ENCODE results near the gene ANAPC13. TPM values are rescaled to one million over a fixed set of nuclear protein-coding genes. Genes with fewer than 3 reads are reported as not detected.

The ANAPC13 gene
- total and polyA plus RNA-seq, 2 of the 4 experiments (the other 2 are of a cell fraction) = 43.4 to 62.9 TPM

DNA sequence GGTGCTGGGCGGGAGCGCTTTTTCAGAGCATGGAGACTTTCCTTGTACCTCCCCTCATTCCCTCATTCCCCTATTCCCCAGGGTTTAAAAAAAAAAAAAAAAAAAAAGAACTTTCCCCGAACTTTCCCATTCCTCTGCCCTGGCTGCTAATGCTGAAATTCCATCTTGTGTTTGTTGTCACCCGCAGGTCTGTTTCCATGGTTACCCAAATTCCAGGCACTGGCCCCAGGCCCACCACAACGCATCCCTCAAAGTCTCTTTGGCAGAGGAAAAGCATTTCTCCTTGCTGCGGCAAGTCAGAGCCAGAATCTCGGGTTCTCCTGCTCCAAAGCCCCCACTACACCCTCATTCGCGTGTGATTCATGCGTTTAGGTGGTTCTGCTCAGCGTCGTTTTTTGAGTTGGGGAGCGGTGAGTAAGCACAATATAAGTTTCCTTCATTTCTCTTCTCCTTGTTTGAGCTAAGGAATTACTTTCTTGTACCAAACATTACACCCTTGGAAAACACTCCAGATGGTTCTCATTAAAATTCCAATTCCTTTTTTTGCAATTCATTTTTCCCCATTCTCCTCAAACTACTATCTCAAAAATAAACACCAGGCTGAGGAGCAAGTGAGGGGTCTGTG lies 21.6 kb downstream of the ANAPC13 start:
- peak overlapping the region; percentile 49 for H3K4me2 ChIP-seq (ENCODE audit: low read depth, low read length)
- peak overlapping the region; percentile 62 for H3K14ac ChIP-seq (replicated peaks; ENCODE audit: low read depth, low read length)
- peak overlapping the region; percentile 94 for H2AK9ac ChIP-seq (replicated peaks; ENCODE audit: low read depth, low read length, poor library complexity)
- no peaks in the 10 kb centered on the region for H3K9me3 ChIP-seq (ENCODE audit: control insufficient read depth, insufficient read depth, low read length)
- H3K4me3 ChIP-seq (ENCODE audit: insufficient read depth, low read depth, low read length) = no peak overlapping the region
- H3K27ac ChIP-seq (ENCODE audit: insufficient read depth, low read length) = peak overlapping the region; percentile 92
- H3K36me3 ChIP-seq (ENCODE audit: control insufficient read depth, insufficient read depth, low read length) = no peaks in the 10 kb centered on the region
- H3K79me1 ChIP-seq (ENCODE audit: low read depth in 1 of 2, low read length in 2 of 2) = peaks cover 2 to 40% of the 10 kb centered on the region in 2 experiments; a peak in 3 of 4 replicates
- peaks cover 36% of the 10 kb centered on the region for H3K9me1 ChIP-seq (ENCODE audit: insufficient read depth, low read length)
- DNase-seq (peak; percentile 99), ATAC-seq (ENCODE audit: low read depth) (peak; percentile 70)
- peak overlapping the region; percentile 58 for H3K9ac ChIP-seq (ENCODE audit: low read depth, low read length)
- dilution Hi-C loops (cut with HindIII; ENCODE audit: low sequenced_read_pairs, unreplicated experiment) (no loop called here), intact Hi-C loops (cut with micrococcal nuclease) (loop anchor here (1.0 kb wide), 2 partner anchors 37 to 90 kb away; partner anchors contain the start of gene AMOTL2), in situ Hi-C loops (cut with MboI; ENCODE audit: low sequenced_read_pairs) (loop anchor here (5.0 kb wide), 1 partner anchor 37 kb away; no protein-coding TSS in a partner anchor)
- H2BK20ac ChIP-seq (ENCODE audit: low read depth, low read length) = peak overlapping the region; percentile 96
- H3K27me3 ChIP-seq (ENCODE audit: control insufficient read depth, insufficient read depth, low read length) = no peaks in the 10 kb centered on the region
- peak overlapping the region; percentile 98 for H3K4ac ChIP-seq (ENCODE audit: low read depth, low read length)
- no CpG with 5 or more reads among the region's 13 CpGs for WGBS, 2 experiments (ENCODE audit: extremely low coverage in 2 of 2, insufficient read length in 1 of 2)
- peak overlapping the region; percentile 84 for H3K18ac ChIP-seq (ENCODE audit: low read depth, low read length)
- H4K91ac ChIP-seq (ENCODE audit: insufficient read depth, low read depth, low read length) = peak overlapping the region; percentile 91
- no TSS peak for BruUV-seq (replicated peaks)
- H3K56ac ChIP-seq (ENCODE audit: extremely low read depth, insufficient read depth, low read length) = peak overlapping the region; percentile 91
- ChIA-PET POLR2A (ENCODE audit: unreplicated experiment) (interaction anchor here (0.8 kb wide), 1 partner anchor 94 kb away, joined by 3 read pairs; no protein-coding TSS in a partner anchor), CTCF (interaction anchor here (0.7 to 1.3 kb wide), 3 partner anchors 11 to 55 kb away, joined by 3 to 4 read pairs (median 4); no protein-coding TSS in a partner anchor)
- peak overlapping the region; percentile 96 for H2BK120ac ChIP-seq (ENCODE audit: low read depth, low read length)
- H4K20me1 ChIP-seq (ENCODE audit: insufficient read depth, low read length) = no peaks in the 10 kb centered on the region
- peak overlapping the region; percentile 92; the same call in 1 of the 2 replicates for H3K23ac ChIP-seq (ENCODE audit: low read depth, low read length)
- H4K8ac ChIP-seq (ENCODE audit: low read depth in 2 of 2, low read length in 2 of 2) = peak overlapping the region; percentile 82 to 89
- peak overlapping the region; percentile 95 for H2AK5ac ChIP-seq (ENCODE audit: low read depth, low read length)
- peak overlapping the region; percentile 95 for H2BK5ac ChIP-seq (ENCODE audit: low read depth, low read length, poor library complexity, severe bottlenecking)
- H4K5ac ChIP-seq (ENCODE audit: low read depth, low read length) = peak overlapping the region; percentile 73
- peak overlapping the region; percentile 48 for H2AFZ ChIP-seq (replicated peaks; ENCODE audit: low read length, poor library complexity)
- H2BK15ac ChIP-seq (ENCODE audit: low read depth, low read length) = peak overlapping the region; percentile 55; the same call in 2 of the 3 replicates
- H3K4me1 ChIP-seq (ENCODE audit: control insufficient read depth, insufficient read depth, low read length) = peaks cover 38% of the 10 kb centered on the region
- 0 out of 2 replicates have a peak, but pooled peaks have one; percentile 29 for TF ChIP-seq MXI1 (IDR thresholded peaks at IDR 0.05; ENCODE audit: borderline replicate concordance, low read depth, low read length)
- 0 out of 2 replicates have a peak, but pooled peaks have one; percentile 33 for TF ChIP-seq CEBPB (IDR thresholded peaks at IDR 0.05; ENCODE audit: low read depth, low read length)
- peak; percentile 81 for TF ChIP-seq NFE2L2 (IDR thresholded peaks at IDR 0.05; ENCODE audit: low read depth, low read length)
- TF ChIP-seq, protein P1, sequence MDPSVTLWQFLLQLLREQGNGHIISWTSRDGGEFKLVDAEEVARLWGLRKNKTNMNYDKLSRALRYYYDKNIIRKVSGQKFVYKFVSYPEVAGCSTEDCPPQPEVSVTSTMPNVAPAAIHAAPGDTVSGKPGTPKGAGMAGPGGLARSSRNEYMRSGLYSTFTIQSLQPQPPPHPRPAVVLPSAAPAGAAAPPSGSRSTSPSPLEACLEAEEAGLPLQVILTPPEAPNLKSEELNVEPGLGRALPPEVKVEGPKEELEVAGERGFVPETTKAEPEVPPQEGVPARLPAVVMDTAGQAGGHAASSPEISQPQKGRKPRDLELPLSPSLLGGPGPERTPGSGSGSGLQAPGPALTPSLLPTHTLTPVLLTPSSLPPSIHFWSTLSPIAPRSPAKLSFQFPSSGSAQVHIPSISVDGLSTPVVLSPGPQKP (IDR thresholded peaks at IDR 0.05; ENCODE audit: borderline replicate concordance, low read depth, low read length) = no peak
- TF ChIP-seq RCOR1 (IDR thresholded peaks at IDR 0.05; ENCODE audit: insufficient replicate concordance, low read length) = no peak
- TF ChIP-seq, protein P2, sequence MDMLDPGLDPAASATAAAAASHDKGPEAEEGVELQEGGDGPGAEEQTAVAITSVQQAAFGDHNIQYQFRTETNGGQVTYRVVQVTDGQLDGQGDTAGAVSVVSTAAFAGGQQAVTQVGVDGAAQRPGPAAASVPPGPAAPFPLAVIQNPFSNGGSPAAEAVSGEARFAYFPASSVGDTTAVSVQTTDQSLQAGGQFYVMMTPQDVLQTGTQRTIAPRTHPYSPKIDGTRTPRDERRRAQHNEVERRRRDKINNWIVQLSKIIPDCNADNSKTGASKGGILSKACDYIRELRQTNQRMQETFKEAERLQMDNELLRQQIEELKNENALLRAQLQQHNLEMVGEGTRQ (IDR thresholded peaks at IDR 0.05; ENCODE audit: low read depth, low read length) = no peak
- TF ChIP-seq POLR2A (IDR thresholded peaks at IDR 0.05; ENCODE audit: low read depth, low read length) = no peak
- TF ChIP-seq FOS (IDR thresholded peaks at IDR 0.05; ENCODE audit: low read depth, low read length) = peak; percentile 86
- TF ChIP-seq SMC3 (IDR thresholded peaks at IDR 0.05; ENCODE audit: low read depth, low read length) = no peak
- peak; percentile 95 for TF ChIP-seq MAZ (IDR thresholded peaks at IDR 0.05; ENCODE audit: borderline replicate concordance, low read depth, low read length)
- no peak for TF ChIP-seq RFX5 (IDR thresholded peaks at IDR 0.05; ENCODE audit: low read depth, low read length)
- no peak for TF ChIP-seq CTCF (conservative IDR thresholded peaks at IDR 0.05; ENCODE audit: low read depth, low read length)
- TF ChIP-seq CHD1 (IDR thresholded peaks at IDR 0.05; ENCODE audit: low read depth, low read length) = 0 out of 2 replicates have a peak, but pooled peaks have one; percentile 44
- peak; percentile 55; the same call in 1 of the 2 replicates for TF ChIP-seq MAFK (IDR thresholded peaks at IDR 0.05; ENCODE audit: low read depth, low read length)

Data from IMR-90 (cell line).